SHP77 (cell line): ENCODE results near the gene OAF.
"Not testable (repeated sequence)": the region's sequence is repeated elsewhere in the genome, so short reads cannot be mapped to it uniquely, and the experiment has no call there.

Source experiments
- DNase-seq, 2 experiments: peaks; one replicate each; lab custom pipeline; 2025; lab: John Stamatoyannopoulos, UW

Gene OAF

GRCh38 chr11:120272303-120272702 is 61.5 kb downstream of the OAF start:
- DNase-seq: no peak

DNA sequence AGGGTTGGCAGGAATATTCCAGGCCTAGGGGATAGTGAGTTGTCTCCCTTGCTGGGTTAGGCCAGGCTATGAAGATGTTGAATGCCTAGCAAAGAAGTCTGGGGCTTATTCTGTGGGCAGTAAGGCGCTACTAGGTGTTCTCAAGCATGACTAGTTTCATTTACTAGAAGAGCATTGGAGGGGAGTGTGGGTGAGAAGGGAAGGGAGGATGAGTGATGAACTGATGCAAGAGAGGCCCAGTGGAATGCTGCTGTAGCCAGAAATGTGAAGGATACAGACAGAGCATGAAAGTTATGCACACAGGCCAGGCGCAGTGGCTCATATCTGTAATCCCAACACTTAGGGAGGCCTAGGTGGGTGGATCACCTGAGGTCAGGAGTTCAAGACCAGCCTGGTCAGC is 62.6 kb downstream of the OAF start:
- no peak for DNase-seq

DNA sequence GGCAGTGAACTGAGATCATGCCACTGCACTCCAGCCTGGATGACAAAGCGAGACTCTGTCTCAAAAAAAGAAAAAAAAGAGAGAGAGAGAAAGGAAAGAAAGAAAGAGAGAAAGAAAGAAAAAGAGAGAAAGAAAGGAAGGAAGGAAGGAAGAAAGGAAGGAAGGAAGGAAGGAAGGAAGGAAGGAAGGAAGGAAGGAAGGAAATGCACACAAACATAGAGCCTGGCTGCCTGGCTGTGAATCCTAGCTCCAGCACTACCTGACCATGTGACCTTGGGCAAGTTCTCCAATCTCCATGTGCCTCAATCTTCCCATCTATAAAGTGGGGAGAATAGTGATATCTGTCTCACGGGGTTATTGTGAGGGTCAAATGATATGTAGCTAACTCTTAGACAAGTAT is 63.1 kb downstream of the OAF start:
- not testable (repeated sequence) for DNase-seq

GRCh38 chr11:120279502-120279901 is 68.7 kb downstream of the OAF start:
- no peak for DNase-seq
